Hypothalamus (tissue), 51 donors: ENCODE measurements around the gene OGA.

Experiments used
- DNase-seq, 51 donors: peaks; one replicate each; lab custom pipeline; 2025; lab: John Stamatoyannopoulos, UW

Gene OGA

GRCh38 chr10:101766306-101766705, 51.9 kb downstream of the OGA start:
- DNase-seq: no peak

- no peak for DNase-seq
Observed at GRCh38 chr10:101763141-101763846, 55.0 kb downstream of the OGA start.

GRCh38 chr10:101762736-101763135, 55.5 kb downstream of the OGA start:
- no peak for DNase-seq

GRCh38 chr10:101761226-101761625, 57.0 kb downstream of the OGA start:
- DNase-seq: no peak

GRCh38 chr10:101760510-101760909, 57.7 kb downstream of the OGA start:
- no peak for DNase-seq

- DNase-seq: no peak
Observed at GRCh38 chr10:101759309-101760247, 58.7 kb downstream of the OGA start.

GRCh38 chr10:101758858-101759257, 59.4 kb downstream of the OGA start:
- DNase-seq: no peak

GRCh38 chr10:101752241-101752640, 66.0 kb downstream of the OGA start:
- no peak for DNase-seq

GRCh38 chr10:101749047-101750016, 68.9 kb downstream of the OGA start:
- DNase-seq: peak in 9 of 51 donors; percentile 0 to 34 (median 4)

- no peak for DNase-seq
Observed at GRCh38 chr10:101748496-101748895, 69.7 kb downstream of the OGA start.

- DNase-seq: no peak
Observed at GRCh38 chr10:101745074-101745696, 73.1 kb downstream of the OGA start.

GRCh38 chr10:101744267-101744666, 74.0 kb downstream of the OGA start:
- no peak for DNase-seq

GRCh38 chr10:101741938-101742337, 76.3 kb downstream of the OGA start:
- no peak for DNase-seq

GRCh38 chr10:101736666-101737065, 81.6 kb downstream of the OGA start:
- DNase-seq: no peak
